H9 (cell line): ENCODE results near the gene TSHB. TPM values are rescaled to one million over a fixed set of nuclear protein-coding genes. Genes with fewer than 3 reads are reported as not detected.

Experiments used
- DNase-seq: peaks from one replicate; pipeline ENCODE4 v3.0.0-alpha.2; 2017
- H2AFZ ChIP-seq: one replicate; pipeline ENCODE4 v1.6.1; 2013; ENCODE audit warnings: mild to moderate bottlenecking, low read length, control low read depth, moderate library complexity
- H2AK5ac ChIP-seq: 2 replicates; pipeline ENCODE4 v1.6.1; 2013; ENCODE audit warnings: low read length, control low read depth, mixed read lengths; ENCODE audit not compliant: insufficient read length
- H2BK120ac ChIP-seq: one replicate; pipeline ENCODE4 v1.6.1; 2013; ENCODE audit warnings: low read depth, mild to moderate bottlenecking, low read length, control low read depth, inconsistent platforms; ENCODE audit not compliant: poor library complexity, severe bottlenecking
- H2BK12ac ChIP-seq: 2 replicates; pipeline ENCODE4 v1.6.1; 2013; ENCODE audit warnings: low read length, control low read depth, mixed read lengths, low read depth; ENCODE audit not compliant: insufficient read length
- H2BK15ac ChIP-seq: 2 replicates; pipeline ENCODE4 v1.6.1; 2013; ENCODE audit warnings: low read depth, low read length, control low read depth
- H2BK20ac ChIP-seq: one replicate; pipeline ENCODE4 v1.6.1; 2013; ENCODE audit warnings: low read depth, mild to moderate bottlenecking, low read length, control low read depth, inconsistent platforms; ENCODE audit not compliant: poor library complexity, severe bottlenecking
- H2BK5ac ChIP-seq: 2 replicates; pipeline ENCODE4 v1.6.1; 2013; ENCODE audit warnings: low read length, control low read depth, mixed read lengths; ENCODE audit not compliant: insufficient read length
- H3K14ac ChIP-seq: 2 replicates; pipeline ENCODE4 v1.6.1; 2013; ENCODE audit warnings: low read length, control low read depth; ENCODE audit not compliant: insufficient read depth
- H3K18ac ChIP-seq: 2 replicates; pipeline ENCODE4 v1.6.1; 2013; ENCODE audit warnings: low read depth, mild to moderate bottlenecking, mixed read lengths, low read length, control low read depth; ENCODE audit not compliant: insufficient read length
- H3K23ac ChIP-seq: 2 replicates; pipeline ENCODE4 v1.6.1; 2013; ENCODE audit warnings: low read length, control low read depth, mixed read lengths, low read depth; ENCODE audit not compliant: insufficient read length
- H3K23me2 ChIP-seq: 2 replicates; pipeline ENCODE4 v1.6.1; 2013; ENCODE audit warnings: low read depth, mild to moderate bottlenecking, mixed read lengths, low read length, control low read depth; ENCODE audit not compliant: insufficient read length, poor library complexity, severe bottlenecking
- H3K27ac ChIP-seq: 2 replicates; pipeline ENCODE4 v1.5.1; 2013; ENCODE audit warnings: low read length, control low read depth, mixed read lengths, low read depth; ENCODE audit not compliant: insufficient read length
- H3K27me3 ChIP-seq: 2 replicates; pipeline ENCODE4 v1.6.1; 2013; ENCODE audit warnings: low read length, control low read depth, inconsistent platforms; ENCODE audit not compliant: insufficient read depth
- H3K4ac ChIP-seq: 2 replicates; pipeline ENCODE4 v1.6.1; 2013; ENCODE audit warnings: low read depth, mild to moderate bottlenecking, control low read depth, inconsistent platforms, low read length, moderate library complexity
- H3K4me1 ChIP-seq: 2 replicates; pipeline ENCODE4 v1.6.1; 2013; ENCODE audit warnings: low read length, control low read depth, inconsistent platforms; ENCODE audit not compliant: insufficient read depth
- H3K4me2 ChIP-seq: 2 replicates; pipeline ENCODE4 v1.6.1; 2013; ENCODE audit warnings: low read length, control low read depth, mixed read lengths; ENCODE audit not compliant: insufficient read length, insufficient read depth
- H3K56ac ChIP-seq: 2 replicates; pipeline ENCODE4 v1.6.1; 2013; ENCODE audit warnings: low read depth, mild to moderate bottlenecking, mixed read lengths, low read length, control low read depth; ENCODE audit not compliant: insufficient read length
- H3K79me1 ChIP-seq: 2 replicates; pipeline ENCODE4 v1.6.1; 2013; ENCODE audit warnings: low read depth, mild to moderate bottlenecking, moderate library complexity, low read length, control low read depth, inconsistent platforms; ENCODE audit not compliant: insufficient read depth, poor library complexity, severe bottlenecking
- H3K79me2 ChIP-seq: 2 replicates; pipeline ENCODE4 v1.6.1; 2013; ENCODE audit warnings: low read length, control low read depth, inconsistent platforms; ENCODE audit not compliant: insufficient read depth
- H3K9ac ChIP-seq: 2 replicates; pipeline ENCODE4 v1.6.1; 2013; ENCODE audit warnings: low read length, control low read depth, mixed read lengths; ENCODE audit not compliant: insufficient read length; ENCODE audit errors: extremely low read depth
- H3K9me3 ChIP-seq: one replicate; pipeline ENCODE4 v1.6.1; 2013; ENCODE audit warnings: low read depth, low read length, inconsistent platforms; ENCODE audit not compliant: control insufficient read depth
- H3T11ph ChIP-seq: one replicate; pipeline ENCODE4 v1.6.1; 2013; ENCODE audit warnings: mild to moderate bottlenecking, low read length, control low read depth, inconsistent platforms
- H4K20me1 ChIP-seq: one replicate; pipeline ENCODE4 v1.6.1; 2013; ENCODE audit not compliant: control insufficient read depth, insufficient read length, insufficient read depth
- H4K5ac ChIP-seq: 2 replicates; pipeline ENCODE4 v1.6.1; 2013; ENCODE audit warnings: low read depth, mild to moderate bottlenecking, mixed read lengths, low read length, control low read depth; ENCODE audit not compliant: insufficient read length
- H4K8ac ChIP-seq: replicated peaks from 2 replicates; pipeline ENCODE4 v1.6.1; 2013; ENCODE audit warnings: low read length, control low read depth, mixed read lengths, low read depth; ENCODE audit not compliant: insufficient read length
- H4K91ac ChIP-seq: 2 replicates; pipeline ENCODE4 v1.6.1; 2013; ENCODE audit warnings: low read depth, mild to moderate bottlenecking, moderate library complexity, mixed read lengths, low read length, control low read depth; ENCODE audit not compliant: insufficient read length
- H3K27ac Mint-ChIP-seq, 3 experiments: 2 replicates in 2 of 3; 3 replicates in 1 of 3; pipeline ENCODE4 v1.8.0; 2020 to 2021; ENCODE audit warnings: mixed read lengths in 3 of 3, mild to moderate bottlenecking in 1 of 3, moderate library complexity in 1 of 3
- H3K27me3 Mint-ChIP-seq: 2 replicates; pipeline ENCODE4 v1.8.0; 2021; ENCODE audit warnings: low read depth, mild to moderate bottlenecking, moderate library complexity, mixed read lengths
- H3K36me3 Mint-ChIP-seq, 3 experiments: 2 replicates in 2 of 3; 3 replicates in 1 of 3; pipeline ENCODE4 v1.8.0; 2020 to 2021; ENCODE audit warnings: low read depth in 3 of 3, mixed read lengths in 3 of 3; ENCODE audit not compliant: insufficient read depth in 1 of 3
- H3K4me1 Mint-ChIP-seq, 2 experiments: 2 replicates each; pipeline ENCODE4 v1.8.0; 2020; ENCODE audit warnings: mixed read lengths in 2 of 2
- H3K4me3 Mint-ChIP-seq, 2 experiments: 2 replicates in 1 of 2; 3 replicates in 1 of 2; pipeline ENCODE4 v1.8.0; 2020 to 2021; ENCODE audit warnings: mild to moderate bottlenecking in 2 of 2, mixed read lengths in 2 of 2, moderate library complexity in 1 of 2
- H3K9me3 Mint-ChIP-seq, 2 experiments: 2 replicates in 1 of 2; 3 replicates in 1 of 2; pipeline ENCODE4 v1.8.0; 2020; ENCODE audit warnings: mild to moderate bottlenecking in 2 of 2, mixed read lengths in 2 of 2, moderate library complexity in 1 of 2
- whole genome bisulfite sequencing: extraction: QIAGEN DNeasy Blood & Tissue Kit; methylation state at CpG from one replicate; pipeline ENCODE4 v1.1.7; 2013; ENCODE audit warnings: missing lambda C conversion rate, low lambda C conversion rate, mixed read lengths; ENCODE audit not compliant: insufficient read length; ENCODE audit errors: extremely low coverage; 5-methylcytosine and 5-hydroxymethylcytosine counted together
- total RNA-seq: library from RNA; stranded (reverse); gene quantifications from 2 replicates; pipeline ENCODE4 v1.2.1, GENCODE V29; 2021
- TF ChIP-seq, protein P1 (sequence below): fragments of 200-600 bp; sonication (generic); conservative IDR thresholded peaks from 3 replicates; pipeline ENCODE4 v1.8.0; 2021; ENCODE audit warnings: antibody characterized with exemption, mild to moderate bottlenecking

Gene TSHB
- total RNA-seq, 1 experiment from 2014 or later = not detected

DNA sequence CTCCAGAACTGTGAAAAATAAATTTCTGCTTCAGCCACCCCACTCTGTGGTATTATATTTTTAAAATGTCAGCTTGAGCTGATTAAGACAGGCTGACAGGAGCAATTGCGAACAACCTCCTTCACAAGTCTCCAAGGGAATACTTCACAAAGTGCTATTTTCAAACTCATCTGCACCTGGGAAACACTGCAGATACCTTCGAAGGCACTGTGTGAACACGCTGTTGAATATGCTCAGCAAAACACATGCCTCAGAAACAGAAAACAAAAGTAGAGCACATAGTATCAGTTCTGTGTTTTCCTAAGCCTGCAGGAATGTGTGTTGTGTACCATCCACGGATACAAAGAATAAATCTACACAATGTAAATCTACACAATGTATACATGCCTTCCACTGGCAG lies 49.1 kb downstream of the TSHB start:
- Histone ChIP-seq H2BK20ac (no peak overlapping the region), H3K23ac (no peak overlapping the region), H3K9ac (no peak overlapping the region), H2BK12ac (no peak overlapping the region), H3K4ac (no peak overlapping the region), H3K56ac (no peak overlapping the region), H3T11ph (no peak overlapping the region), H3K23me2 (no peaks in the 10 kb centered on the region), H3K9me3 (no peaks in the 10 kb centered on the region), H2AFZ (no peak overlapping the region), H2BK5ac (no peak overlapping the region), H4K8ac (no peak overlapping the region), H2BK120ac (no peak overlapping the region), H4K5ac (no peak overlapping the region), H4K91ac (no peak overlapping the region), H3K18ac (no peak overlapping the region), H3K27ac (no peak overlapping the region), H3K4me2 (no peak overlapping the region), H2AK5ac (no peak overlapping the region), H4K20me1 (no peaks in the 10 kb centered on the region), H3K79me2 (no peaks in the 10 kb centered on the region), H3K27me3 (no peaks in the 10 kb centered on the region), H3K14ac (no peak overlapping the region), H3K79me1 (no peaks in the 10 kb centered on the region), H2BK15ac (no peak overlapping the region), H3K4me1 (peaks cover 2% of the 10 kb centered on the region; the same call in 1 of the 2 replicates)
- H3K27me3 Mint-ChIP-seq = no peaks in the 10 kb centered on the region
- no peaks in the 10 kb centered on the region for H3K36me3 Mint-ChIP-seq
- WGBS = no CpG with 5 or more reads among the region's 4 CpGs
- no peak overlapping the region for H3K4me3 Mint-ChIP-seq
- H3K27ac Mint-ChIP-seq = no peak overlapping the region
- H3K4me1 Mint-ChIP-seq = peaks cover 12 to 15% of the 10 kb centered on the region in 2 experiments
- TF ChIP-seq, protein P1, sequence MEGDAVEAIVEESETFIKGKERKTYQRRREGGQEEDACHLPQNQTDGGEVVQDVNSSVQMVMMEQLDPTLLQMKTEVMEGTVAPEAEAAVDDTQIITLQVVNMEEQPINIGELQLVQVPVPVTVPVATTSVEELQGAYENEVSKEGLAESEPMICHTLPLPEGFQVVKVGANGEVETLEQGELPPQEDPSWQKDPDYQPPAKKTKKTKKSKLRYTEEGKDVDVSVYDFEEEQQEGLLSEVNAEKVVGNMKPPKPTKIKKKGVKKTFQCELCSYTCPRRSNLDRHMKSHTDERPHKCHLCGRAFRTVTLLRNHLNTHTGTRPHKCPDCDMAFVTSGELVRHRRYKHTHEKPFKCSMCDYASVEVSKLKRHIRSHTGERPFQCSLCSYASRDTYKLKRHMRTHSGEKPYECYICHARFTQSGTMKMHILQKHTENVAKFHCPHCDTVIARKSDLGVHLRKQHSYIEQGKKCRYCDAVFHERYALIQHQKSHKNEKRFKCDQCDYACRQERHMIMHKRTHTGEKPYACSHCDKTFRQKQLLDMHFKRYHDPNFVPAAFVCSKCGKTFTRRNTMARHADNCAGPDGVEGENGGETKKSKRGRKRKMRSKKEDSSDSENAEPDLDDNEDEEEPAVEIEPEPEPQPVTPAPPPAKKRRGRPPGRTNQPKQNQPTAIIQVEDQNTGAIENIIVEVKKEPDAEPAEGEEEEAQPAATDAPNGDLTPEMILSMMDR = no peak
- DNase-seq = no peak
- H3K9me3 Mint-ChIP-seq = no peaks in the 10 kb centered on the region; a peak in 1 of 5 replicates
